Measurements from ENCODE around the gene PLA2G2A.
"Not testable (repeated sequence)": the region's sequence is repeated elsewhere in the genome, so short reads cannot be mapped to it uniquely, and the experiment has no call there.

PLA2G2A gene, protein sequence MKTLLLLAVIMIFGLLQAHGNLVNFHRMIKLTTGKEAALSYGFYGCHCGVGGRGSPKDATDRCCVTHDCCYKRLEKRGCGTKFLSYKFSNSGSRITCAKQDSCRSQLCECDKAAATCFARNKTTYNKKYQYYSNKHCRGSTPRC

GRCh38 chr1:19979494-19979977 lies at the start of gene PLA2G2A:
Gene PLA2G2A (minus strand): TSS chr1:19979618. CDS start chr1:19978773, 845 bp downstream.
- DNase-seq (ENCODE audit: low read depth in 2 of 2), result no peak

- no peak for DNase-seq (ENCODE audit: low read depth in 2 of 2)
Measured at GRCh38 chr1:20028726-20029125, 49.3 kb upstream of the PLA2G2A start.

- no peak for DNase-seq (ENCODE audit: low read depth in 2 of 2)
Measured at GRCh38 chr1:20028125-20028524, 48.7 kb upstream of the PLA2G2A start.

- DNase-seq (ENCODE audit: low read depth in 2 of 2), result no peak
Measured at GRCh38 chr1:20017741-20018140, 38.3 kb upstream of the PLA2G2A start.

GRCh38 chr1:20014153-20014552 lies 34.7 kb upstream of the PLA2G2A start:
- DNase-seq (ENCODE audit: low read depth in 2 of 2), result no peak

DNA sequence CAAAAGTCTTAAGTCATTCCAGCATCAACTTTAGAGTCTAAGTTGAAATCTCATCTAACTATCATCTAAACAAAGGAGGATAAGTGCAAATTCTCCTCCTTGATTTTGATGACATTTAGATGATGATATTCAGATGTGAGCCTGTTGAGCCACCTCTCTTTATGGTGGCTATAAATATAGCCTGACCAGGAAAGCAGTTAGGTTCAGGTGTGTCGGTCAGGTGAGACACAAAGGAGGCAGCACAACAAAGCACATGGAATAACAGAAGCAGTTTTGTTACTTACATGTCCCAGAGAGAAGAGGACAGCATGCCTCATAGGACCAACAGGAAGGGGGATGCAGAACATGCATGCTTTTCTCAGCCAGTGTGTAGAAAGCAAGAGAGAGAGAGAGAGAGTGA lies 30.6 kb upstream of the PLA2G2A start:
- DNase-seq (ENCODE audit: low read depth in 2 of 2), result no peak

DNA sequence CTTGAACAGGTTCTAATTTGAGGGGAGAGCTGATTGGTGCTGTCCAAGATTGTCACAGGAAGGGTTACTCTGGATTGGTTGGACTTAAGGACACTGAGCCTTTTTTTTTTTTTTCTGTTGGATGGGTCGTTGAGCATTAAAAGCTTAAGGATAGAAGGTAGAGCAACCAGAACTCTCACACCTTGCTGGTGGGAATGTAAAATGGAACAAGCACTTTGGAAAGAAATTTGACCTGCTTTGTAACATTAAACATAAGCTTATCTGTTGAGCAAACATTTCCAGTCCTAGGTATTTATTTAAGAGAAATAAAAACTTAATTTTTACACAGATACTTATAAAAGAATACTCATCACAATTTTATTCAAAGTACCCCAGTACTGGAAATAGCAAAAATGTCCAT lies 29.8 kb upstream of the PLA2G2A start:
- DNase-seq (ENCODE audit: low read depth in 2 of 2), result no peak

GRCh38 chr1:20008391-20008841 lies 29.0 kb upstream of the PLA2G2A start:
- DNase-seq (ENCODE audit: low read depth in 2 of 2), result no peak

- not testable (repeated sequence) for DNase-seq (ENCODE audit: low read depth in 2 of 2)
Measured at GRCh38 chr1:19998823-19999222, 19.4 kb upstream of the PLA2G2A start.

- no peak for DNase-seq (ENCODE audit: low read depth in 2 of 2)
Measured at GRCh38 chr1:19990689-19991088, 11.3 kb upstream of the PLA2G2A start.

DNA sequence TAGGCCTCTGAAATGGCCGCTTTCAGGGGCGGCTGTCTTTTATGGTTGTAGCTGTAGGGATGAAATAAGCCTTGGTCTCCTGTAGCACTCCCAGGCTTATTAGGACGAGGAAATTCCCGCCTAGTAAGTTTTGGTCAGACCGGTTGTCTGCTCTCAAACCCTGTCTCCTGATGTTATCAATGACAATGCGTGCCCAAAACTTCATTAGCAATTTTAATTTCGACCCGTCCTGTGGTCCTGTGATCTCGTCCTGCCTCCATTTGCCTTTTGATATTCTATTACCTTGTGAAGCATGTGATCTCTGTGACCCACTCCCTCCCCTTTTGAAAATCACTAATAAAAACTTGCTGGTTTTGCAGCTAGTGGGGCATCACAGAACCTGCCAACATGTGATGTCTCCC lies 10.8 kb upstream of the PLA2G2A start:
- DNase-seq (ENCODE audit: low read depth in 2 of 2), result not testable (repeated sequence)

- DNase-seq (ENCODE audit: low read depth in 2 of 2), result no peak
Measured at GRCh38 chr1:19988267-19989006, 9.0 kb upstream of the PLA2G2A start.

DNA sequence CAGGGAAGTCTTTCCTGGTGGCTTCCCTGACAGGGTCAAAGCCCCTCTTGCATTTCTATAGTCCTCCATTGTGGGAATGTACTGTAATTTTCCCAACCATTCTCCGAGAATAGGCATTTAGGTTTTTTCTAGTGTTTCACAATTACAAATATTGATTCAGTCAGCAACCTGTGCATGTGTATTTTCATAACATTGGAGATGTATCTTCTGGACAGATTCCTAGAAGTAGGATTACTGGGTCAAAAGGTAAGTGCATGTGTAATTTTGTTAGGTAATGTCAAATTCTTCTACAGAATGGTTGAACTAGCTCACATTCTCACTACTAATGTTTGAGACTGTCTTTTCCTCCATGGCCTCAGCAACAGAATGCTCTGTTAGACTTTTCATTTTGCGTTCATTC lies 8.3 kb upstream of the PLA2G2A start:
- no peak for DNase-seq (ENCODE audit: low read depth in 2 of 2)

GRCh38 chr1:19984409-19985016 lies 5.1 kb upstream of the PLA2G2A start:
- DNase-seq (ENCODE audit: low read depth in 2 of 2), result not testable (repeated sequence)

GRCh38 chr1:19981507-19982312 lies 2.3 kb upstream of the PLA2G2A start:
- DNase-seq (ENCODE audit: low read depth in 2 of 2), result no peak

GRCh38 chr1:19981170-19981506 lies 1.7 kb upstream of the PLA2G2A start:
- no peak for DNase-seq (ENCODE audit: low read depth in 2 of 2)

- no peak for DNase-seq (ENCODE audit: low read depth in 2 of 2)
Measured at GRCh38 chr1:19980314-19980713, 896 bp upstream of the PLA2G2A start.

- no peak for DNase-seq (ENCODE audit: low read depth in 2 of 2)
Measured at GRCh38 chr1:19978143-19978542, 1.3 kb downstream of the PLA2G2A start.

- DNase-seq (ENCODE audit: low read depth in 2 of 2), result no peak
Measured at GRCh38 chr1:19976317-19977003, 3.0 kb downstream of the PLA2G2A start.

GRCh38 chr1:19975423-19976193 lies 3.8 kb downstream of the PLA2G2A start:
- no peak for DNase-seq (ENCODE audit: low read depth in 2 of 2)
